Lower lobe of right lung (tissue), 2 donors: ENCODE results near the gene PRDM15. TPM values are rescaled to one million over a fixed set of nuclear protein-coding genes. Genes with fewer than 3 reads are reported as not detected.
"Not testable (repeated sequence)": the region's sequence is repeated elsewhere in the genome, so short reads cannot be mapped to it uniquely, and the experiment has no call there.

Experiments
- ATAC-seq, 2 donors: fragments of 200-7000 bp; cut with Tn5 transposase; one replicate each; pipeline ENCODE4 v1.9.1; 2020 to 2022; ENCODE audit warnings: mild to moderate bottlenecking in 2 of 2, moderate library complexity in 2 of 2
- DNase-seq: peaks from one replicate; pipeline ENCODE4 v3.0.0-alpha.2; 2020
- H3K27ac ChIP-seq: fragments of 200-600 bp; one replicate; pipeline ENCODE4 v1.8.0; 2022
- H3K27me3 ChIP-seq: fragments of 200-600 bp; one replicate; pipeline ENCODE4 v1.8.0; 2022; ENCODE audit warnings: low read depth
- H3K36me3 ChIP-seq: fragments of 200-600 bp; one replicate; pipeline ENCODE4 v1.8.0; 2022; ENCODE audit warnings: mild to moderate bottlenecking
- H3K4me1 ChIP-seq: fragments of 200-600 bp; one replicate; pipeline ENCODE4 v1.8.0; 2022
- H3K4me3 ChIP-seq: fragments of 200-600 bp; one replicate; pipeline ENCODE4 v1.8.0; 2022; ENCODE audit warnings: mild to moderate bottlenecking
- H3K9me3 ChIP-seq: fragments of 200-600 bp; one replicate; pipeline ENCODE4 v1.8.0; 2022
- intact Hi-C: fragments of 100-400 bp; cut with DNase I; formaldehyde crosslinking; loops from one replicate; pipeline ENCODE4 v1.11.0; 2022
- total RNA-seq: library from RNA; stranded (reverse); fragmentation: NEBNext Ultra II Directional; extraction: Animal tissue kit (Norgen Biotek cat#: 25700); gene quantifications from one replicate; pipeline ENCODE4 v1.2.1, GENCODE V29; 2021
- TF ChIP-seq, protein P1 (sequence below): fragments of 200-600 bp; IDR thresholded peaks from one replicate; pipeline ENCODE4 v1.8.0; 2022; ENCODE audit warnings: antibody characterized with exemption, mild to moderate bottlenecking
- donor health status: DM: no; HTN: yes; CAD: no; lungs with severe emphysema.

The PRDM15 gene
- total RNA-seq, 1 donor from 2014 or later = 6.6 TPM

DNA sequence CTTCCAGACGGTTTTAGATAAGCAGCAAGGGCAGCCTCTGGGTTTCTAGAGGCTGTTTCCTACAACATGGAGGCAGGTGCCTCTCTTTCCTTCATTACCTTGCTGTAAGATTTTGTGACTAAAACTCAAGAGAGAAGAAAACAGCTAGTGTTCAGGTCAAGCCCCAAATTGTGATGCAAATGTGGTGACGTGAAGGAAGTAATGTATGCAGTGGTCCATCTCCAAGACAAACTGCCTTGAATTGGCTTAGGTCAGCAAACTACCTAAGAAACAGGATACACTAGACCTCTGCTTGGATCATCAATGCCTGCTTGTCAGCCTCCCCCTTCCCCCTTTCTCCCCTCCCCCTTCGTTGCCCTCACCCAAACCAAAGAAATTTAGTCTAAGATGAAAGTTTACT lies 83.4 kb downstream of the PRDM15 start:
- no peak overlapping the region for H3K27ac ChIP-seq
- peaks cover 6% of the 10 kb centered on the region for H3K9me3 ChIP-seq
- TF ChIP-seq, protein P1, sequence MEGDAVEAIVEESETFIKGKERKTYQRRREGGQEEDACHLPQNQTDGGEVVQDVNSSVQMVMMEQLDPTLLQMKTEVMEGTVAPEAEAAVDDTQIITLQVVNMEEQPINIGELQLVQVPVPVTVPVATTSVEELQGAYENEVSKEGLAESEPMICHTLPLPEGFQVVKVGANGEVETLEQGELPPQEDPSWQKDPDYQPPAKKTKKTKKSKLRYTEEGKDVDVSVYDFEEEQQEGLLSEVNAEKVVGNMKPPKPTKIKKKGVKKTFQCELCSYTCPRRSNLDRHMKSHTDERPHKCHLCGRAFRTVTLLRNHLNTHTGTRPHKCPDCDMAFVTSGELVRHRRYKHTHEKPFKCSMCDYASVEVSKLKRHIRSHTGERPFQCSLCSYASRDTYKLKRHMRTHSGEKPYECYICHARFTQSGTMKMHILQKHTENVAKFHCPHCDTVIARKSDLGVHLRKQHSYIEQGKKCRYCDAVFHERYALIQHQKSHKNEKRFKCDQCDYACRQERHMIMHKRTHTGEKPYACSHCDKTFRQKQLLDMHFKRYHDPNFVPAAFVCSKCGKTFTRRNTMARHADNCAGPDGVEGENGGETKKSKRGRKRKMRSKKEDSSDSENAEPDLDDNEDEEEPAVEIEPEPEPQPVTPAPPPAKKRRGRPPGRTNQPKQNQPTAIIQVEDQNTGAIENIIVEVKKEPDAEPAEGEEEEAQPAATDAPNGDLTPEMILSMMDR = no peak
- DNase-seq = no peak
- no peaks in the 10 kb centered on the region for H3K4me1 ChIP-seq
- peaks cover 21% of the 10 kb centered on the region for H3K36me3 ChIP-seq
- ATAC-seq = no peak
- H3K4me3 ChIP-seq = no peak overlapping the region
- intact Hi-C loops = no loop called here
- no peaks in the 10 kb centered on the region for H3K27me3 ChIP-seq

DNA sequence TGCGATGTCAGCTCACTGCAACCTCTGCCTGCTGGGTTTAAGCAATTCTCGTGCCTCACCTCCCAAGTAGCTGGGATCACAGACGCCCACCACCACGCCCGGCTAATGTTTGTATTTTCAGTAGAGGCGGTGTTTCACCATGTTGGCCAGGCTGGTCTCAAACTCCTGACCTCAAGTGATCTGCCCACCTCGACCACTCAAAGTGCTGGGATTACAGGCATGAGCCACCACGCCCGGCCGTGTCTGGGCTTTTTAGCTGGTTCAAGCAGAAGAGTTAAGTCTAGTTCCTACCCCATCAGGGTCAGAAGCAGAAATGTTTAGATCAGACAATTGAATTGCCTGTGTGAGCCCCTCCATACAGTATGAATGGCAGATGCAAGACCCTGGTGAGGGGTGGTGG lies 84.5 kb downstream of the PRDM15 start:
- peaks cover 10% of the 10 kb centered on the region for H3K36me3 ChIP-seq

DNA sequence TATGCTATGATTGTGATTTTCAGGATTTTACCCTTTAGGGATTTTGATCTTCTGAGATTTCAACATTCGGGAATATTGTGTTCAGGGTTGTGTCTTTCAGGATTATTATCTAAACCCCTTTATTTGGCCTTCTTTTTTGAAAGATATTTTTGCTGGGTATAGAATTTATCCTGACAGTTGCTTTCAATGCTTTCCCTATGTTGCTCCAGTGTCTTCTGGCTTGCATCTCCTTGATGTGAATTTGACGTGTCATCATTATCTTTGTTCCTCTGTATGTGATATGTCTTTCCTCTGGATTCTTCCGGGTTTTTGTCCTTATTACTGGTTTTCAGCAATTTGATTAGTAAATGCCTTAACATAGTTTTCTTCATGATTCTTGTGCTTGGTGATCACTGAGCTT lies 86.4 kb downstream of the PRDM15 start:
- DNase-seq (no peak), ATAC-seq (no peak)
- Histone ChIP-seq H3K27me3 (peaks cover 4% of the 10 kb centered on the region), H3K4me3 (no peak overlapping the region), H3K9me3 (peaks cover 6% of the 10 kb centered on the region), H3K4me1 (no peaks in the 10 kb centered on the region), H3K36me3 (no peaks in the 10 kb centered on the region), H3K27ac (no peak overlapping the region)
- TF ChIP-seq, protein P1 = no peak
- intact Hi-C loops = no loop called here

More for the DNA sequence above, 84.5 kb downstream of the PRDM15 start:
- no peak overlapping the region for H3K4me3 ChIP-seq
- intact Hi-C loops = no loop called here
- no peak overlapping the region for H3K27ac ChIP-seq
- ATAC-seq (no peak), DNase-seq (no peak)
- H3K27me3 ChIP-seq = no peaks in the 10 kb centered on the region
- no peaks in the 10 kb centered on the region for H3K4me1 ChIP-seq
- TF ChIP-seq, protein P1 = no peak
- peaks cover 6% of the 10 kb centered on the region for H3K9me3 ChIP-seq

DNA sequence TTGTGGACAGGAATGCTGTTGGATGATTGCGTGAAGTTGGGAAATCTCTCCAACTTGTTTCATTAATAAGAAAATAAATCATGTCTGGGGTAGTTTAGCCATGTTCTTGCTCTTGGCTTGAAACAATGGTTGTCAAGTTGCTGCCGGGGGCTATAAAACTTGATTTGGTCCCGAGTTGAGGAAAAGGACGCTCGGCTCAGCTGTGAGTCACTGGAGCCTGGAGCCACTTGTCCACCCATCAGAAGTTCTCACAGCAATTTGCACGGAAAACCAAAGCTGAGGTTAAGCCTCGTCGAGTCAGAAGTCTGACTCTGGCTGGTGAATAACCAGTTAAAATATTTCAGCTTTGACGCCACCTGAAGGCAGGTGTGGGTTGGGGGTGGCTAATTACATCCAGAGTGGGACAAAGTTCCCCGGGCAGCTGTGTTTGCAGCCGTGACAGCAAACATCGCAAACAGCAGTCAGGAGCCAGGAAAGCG lies 92.6 kb downstream of the PRDM15 start:
- TF ChIP-seq, protein P1 = no peak
- Histone ChIP-seq H3K27me3 (peaks cover 34% of the 10 kb centered on the region), H3K36me3 (no peaks in the 10 kb centered on the region), H3K4me1 (no peaks in the 10 kb centered on the region), H3K27ac (no peak overlapping the region), H3K4me3 (no peak overlapping the region), H3K9me3 (no peaks in the 10 kb centered on the region)
- intact Hi-C loops = no loop called here
- no peak for ATAC-seq
- no peak for DNase-seq

DNA sequence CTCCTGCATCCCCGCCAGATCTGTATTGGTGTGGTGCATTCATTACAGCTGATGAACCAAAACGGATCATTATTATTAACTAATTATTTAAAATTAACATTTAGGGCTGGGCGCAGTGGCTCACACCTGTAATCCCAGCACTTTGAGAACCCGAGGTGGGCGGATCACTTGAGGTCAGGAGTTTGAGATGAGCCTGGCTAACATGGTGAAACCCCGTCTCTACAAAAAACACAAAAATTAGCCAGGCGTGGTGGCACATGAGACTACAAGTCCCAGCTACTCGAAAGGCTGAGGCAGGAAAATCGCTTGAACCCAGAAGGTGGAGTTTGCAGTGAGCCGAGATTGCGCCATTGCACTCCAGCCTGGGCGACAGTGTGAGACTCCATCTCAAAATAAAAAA lies 93.9 kb downstream of the PRDM15 start:
- intact Hi-C loops, H3K9me3 ChIP-seq, H3K36me3 ChIP-seq, H3K4me1 ChIP-seq, ATAC-seq, H3K4me3 ChIP-seq, DNase-seq, H3K27ac ChIP-seq: not testable (repeated sequence)
- H3K27me3 ChIP-seq = peaks cover 34% of the 10 kb centered on the region

DNA sequence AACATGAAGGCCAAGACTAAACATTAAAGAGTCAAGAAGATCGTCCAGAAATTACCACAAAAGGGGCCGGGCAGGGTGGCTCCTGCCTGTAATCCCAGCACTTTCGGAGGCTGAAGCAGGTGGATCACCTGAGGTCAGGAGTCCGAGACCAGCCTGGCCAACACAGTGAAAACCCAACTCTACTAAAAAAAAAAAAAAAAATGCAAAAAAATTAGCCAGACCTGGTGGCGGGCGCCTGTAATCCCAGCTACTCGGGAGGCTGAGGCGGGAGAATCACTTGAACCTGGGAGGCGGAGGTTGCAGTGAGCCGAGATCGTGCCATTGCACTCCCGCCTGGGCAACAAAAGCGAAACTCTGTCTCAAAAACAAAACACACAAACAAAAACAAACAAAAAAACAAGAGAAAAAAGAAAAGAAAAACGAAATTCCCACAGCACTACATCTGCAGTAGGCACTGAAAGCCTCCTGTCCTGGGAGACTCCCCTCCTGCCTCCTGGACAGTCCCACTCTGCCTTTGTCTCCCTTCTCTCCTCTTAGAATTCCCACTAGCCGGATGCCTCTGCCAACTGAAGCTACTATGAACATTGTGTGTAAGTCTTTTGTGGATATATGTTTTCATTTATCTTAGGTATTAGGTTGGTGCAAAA lies 94.6 kb downstream of the PRDM15 start:
- no peak for DNase-seq
- Histone ChIP-seq H3K4me3 (no peak overlapping the region), H3K27ac (no peak overlapping the region), H3K27me3 (peaks cover 36% of the 10 kb centered on the region), H3K36me3 (no peaks in the 10 kb centered on the region), H3K4me1 (no peaks in the 10 kb centered on the region), H3K9me3 (no peaks in the 10 kb centered on the region)
- intact Hi-C loops = no loop called here
- TF ChIP-seq, protein P1 = no peak
- no peak for ATAC-seq
